ENCODE data around the gene KCNJ4.

The KCNJ4 gene

GRCh38 chr22:38449776-38450175 lies 5.2 kb downstream of the KCNJ4 start:
- Histone ChIP-seq H3K4me1 (ENCODE audit: control insufficient read depth, insufficient read depth, low read length) (no peaks in the 10 kb centered on the region), H3K36me3 (ENCODE audit: control insufficient read depth, insufficient read depth, low read length) (no peaks in the 10 kb centered on the region)

GRCh38 chr22:38448945-38449745 lies 5.9 kb downstream of the KCNJ4 start:
- no peak overlapping the region for H3K4me3 ChIP-seq (ENCODE audit: low read depth, low read length)
- no peaks in the 10 kb centered on the region for H3K36me3 ChIP-seq (ENCODE audit: control insufficient read depth, insufficient read depth, low read length)
- H3K4me1 ChIP-seq (ENCODE audit: control insufficient read depth, insufficient read depth, low read length): no peaks in the 10 kb centered on the region
- H3K9ac ChIP-seq (ENCODE audit: low read depth, low read length): no peak overlapping the region
- H3K27me3 ChIP-seq (ENCODE audit: control insufficient read depth, insufficient read depth, low read length): peaks cover 12% of the 10 kb centered on the region
- H3K9me3 ChIP-seq (ENCODE audit: control insufficient read depth, insufficient read depth, low read length): no peaks in the 10 kb centered on the region

More at GRCh38 chr22:38449776-38450175, 5.2 kb downstream of the KCNJ4 start:
- peaks cover 18% of the 10 kb centered on the region for H3K27me3 ChIP-seq (ENCODE audit: control insufficient read depth, insufficient read depth, low read length)
- no peak overlapping the region for H3K9ac ChIP-seq (ENCODE audit: low read depth, low read length)
- H3K4me3 ChIP-seq (ENCODE audit: low read depth, low read length): no peak overlapping the region
- no peaks in the 10 kb centered on the region for H3K9me3 ChIP-seq (ENCODE audit: control insufficient read depth, insufficient read depth, low read length)

GRCh38 chr22:38446018-38446601 lies 8.9 kb downstream of the KCNJ4 start:
- H3K4me3 ChIP-seq (ENCODE audit: low read depth, low read length): no peak overlapping the region
- H3K9me3 ChIP-seq (ENCODE audit: control insufficient read depth, insufficient read depth, low read length): no peaks in the 10 kb centered on the region
- H3K9ac ChIP-seq (ENCODE audit: low read depth, low read length): no peak overlapping the region
- no peaks in the 10 kb centered on the region for H3K4me1 ChIP-seq (ENCODE audit: control insufficient read depth, insufficient read depth, low read length)
- H3K36me3 ChIP-seq (ENCODE audit: control insufficient read depth, insufficient read depth, low read length): no peaks in the 10 kb centered on the region
- H3K27me3 ChIP-seq (ENCODE audit: control insufficient read depth, insufficient read depth, low read length): no peaks in the 10 kb centered on the region

- H3K4me1 ChIP-seq (ENCODE audit: control insufficient read depth, insufficient read depth, low read length): no peaks in the 10 kb centered on the region
- no peak overlapping the region for H3K9ac ChIP-seq (ENCODE audit: low read depth, low read length)
- no peaks in the 10 kb centered on the region for H3K9me3 ChIP-seq (ENCODE audit: control insufficient read depth, insufficient read depth, low read length)
- no peaks in the 10 kb centered on the region for H3K36me3 ChIP-seq (ENCODE audit: control insufficient read depth, insufficient read depth, low read length)
- H3K4me3 ChIP-seq (ENCODE audit: low read depth, low read length): no peak overlapping the region
- no peaks in the 10 kb centered on the region for H3K27me3 ChIP-seq (ENCODE audit: control insufficient read depth, insufficient read depth, low read length)
These were observed 10.2 kb downstream of the KCNJ4 start for GRCh38 chr22:38444783-38445182.

GRCh38 chr22:38443628-38444521 lies 11.1 kb downstream of the KCNJ4 start:
- H3K9me3 ChIP-seq (ENCODE audit: control insufficient read depth, insufficient read depth, low read length): no peaks in the 10 kb centered on the region
- no peaks in the 10 kb centered on the region for H3K27me3 ChIP-seq (ENCODE audit: control insufficient read depth, insufficient read depth, low read length)
- H3K4me1 ChIP-seq (ENCODE audit: control insufficient read depth, insufficient read depth, low read length): no peaks in the 10 kb centered on the region
- H3K36me3 ChIP-seq (ENCODE audit: control insufficient read depth, insufficient read depth, low read length): no peaks in the 10 kb centered on the region
- H3K9ac ChIP-seq (ENCODE audit: low read depth, low read length): no peak overlapping the region
- no peak overlapping the region for H3K4me3 ChIP-seq (ENCODE audit: low read depth, low read length)

- Histone ChIP-seq H3K27me3 (ENCODE audit: control insufficient read depth, insufficient read depth, low read length) (no peaks in the 10 kb centered on the region), H3K4me1 (ENCODE audit: control insufficient read depth, insufficient read depth, low read length) (no peaks in the 10 kb centered on the region), H3K36me3 (ENCODE audit: control insufficient read depth, insufficient read depth, low read length) (no peaks in the 10 kb centered on the region), H3K9me3 (ENCODE audit: control insufficient read depth, insufficient read depth, low read length) (no peaks in the 10 kb centered on the region), H3K4me3 (ENCODE audit: low read depth, low read length) (no peak overlapping the region), H3K9ac (ENCODE audit: low read depth, low read length) (no peak overlapping the region)
These were observed 11.9 kb downstream of the KCNJ4 start for GRCh38 chr22:38442967-38443627.

GRCh38 chr22:38441620-38442287 lies 13.2 kb downstream of the KCNJ4 start:
- H3K4me1 ChIP-seq (ENCODE audit: control insufficient read depth, insufficient read depth, low read length): no peaks in the 10 kb centered on the region
- H3K4me3 ChIP-seq (ENCODE audit: low read depth, low read length): no peak overlapping the region
- no peak overlapping the region for H3K9ac ChIP-seq (ENCODE audit: low read depth, low read length)

GRCh38 chr22:38440747-38441350 lies 14.2 kb downstream of the KCNJ4 start:
- no peak overlapping the region for H3K4me3 ChIP-seq (ENCODE audit: low read depth, low read length)
- H3K36me3 ChIP-seq (ENCODE audit: control insufficient read depth, insufficient read depth, low read length): no peaks in the 10 kb centered on the region
- H3K9me3 ChIP-seq (ENCODE audit: control insufficient read depth, insufficient read depth, low read length): no peaks in the 10 kb centered on the region
- H3K27me3 ChIP-seq (ENCODE audit: control insufficient read depth, insufficient read depth, low read length): no peaks in the 10 kb centered on the region
- no peaks in the 10 kb centered on the region for H3K4me1 ChIP-seq (ENCODE audit: control insufficient read depth, insufficient read depth, low read length)
- no peak overlapping the region for H3K9ac ChIP-seq (ENCODE audit: low read depth, low read length)

More at GRCh38 chr22:38441620-38442287, 13.2 kb downstream of the KCNJ4 start:
- Histone ChIP-seq H3K36me3 (ENCODE audit: control insufficient read depth, insufficient read depth, low read length) (no peaks in the 10 kb centered on the region), H3K27me3 (ENCODE audit: control insufficient read depth, insufficient read depth, low read length) (no peaks in the 10 kb centered on the region), H3K9me3 (ENCODE audit: control insufficient read depth, insufficient read depth, low read length) (no peaks in the 10 kb centered on the region)

- Histone ChIP-seq H3K4me1 (ENCODE audit: control insufficient read depth, insufficient read depth, low read length) (no peaks in the 10 kb centered on the region), H3K27me3 (ENCODE audit: control insufficient read depth, insufficient read depth, low read length) (no peaks in the 10 kb centered on the region), H3K36me3 (ENCODE audit: control insufficient read depth, insufficient read depth, low read length) (no peaks in the 10 kb centered on the region), H3K4me3 (ENCODE audit: low read depth, low read length) (no peak overlapping the region), H3K9ac (ENCODE audit: low read depth, low read length) (no peak overlapping the region), H3K9me3 (ENCODE audit: control insufficient read depth, insufficient read depth, low read length) (no peaks in the 10 kb centered on the region)
These were observed 17.6 kb downstream of the KCNJ4 start for GRCh38 chr22:38437416-38437815.

- Histone ChIP-seq H3K9ac (ENCODE audit: low read depth, low read length) (no peak overlapping the region), H3K27me3 (ENCODE audit: control insufficient read depth, insufficient read depth, low read length) (no peaks in the 10 kb centered on the region), H3K36me3 (ENCODE audit: control insufficient read depth, insufficient read depth, low read length) (no peaks in the 10 kb centered on the region), H3K4me3 (ENCODE audit: low read depth, low read length) (no peak overlapping the region), H3K4me1 (ENCODE audit: control insufficient read depth, insufficient read depth, low read length) (no peaks in the 10 kb centered on the region), H3K9me3 (ENCODE audit: control insufficient read depth, insufficient read depth, low read length) (no peaks in the 10 kb centered on the region)
These were observed 18.2 kb downstream of the KCNJ4 start for GRCh38 chr22:38436629-38437395.
